Kidney capillary endothelial cell (primary cell): Measurements from ENCODE around the gene ADARB1.

Source experiments
- DNase-seq: peaks from one replicate; pipeline ENCODE4 v3.0.0-alpha.2; 2018; ENCODE audit warnings: low spot score

The ADARB1 gene

GRCh38 chr21:45253633-45254459 lies 179.5 kb downstream of the ADARB1 start:
- DNase-seq = no peak

GRCh38 chr21:45254460-45254930 lies 180.1 kb downstream of the ADARB1 start:
- DNase-seq = no peak

GRCh38 chr21:45255381-45256020 lies 181.1 kb downstream of the ADARB1 start:
- DNase-seq = no peak

- DNase-seq = no peak
Measured at GRCh38 chr21:45256021-45256911, 181.9 kb downstream of the ADARB1 start.

DNA sequence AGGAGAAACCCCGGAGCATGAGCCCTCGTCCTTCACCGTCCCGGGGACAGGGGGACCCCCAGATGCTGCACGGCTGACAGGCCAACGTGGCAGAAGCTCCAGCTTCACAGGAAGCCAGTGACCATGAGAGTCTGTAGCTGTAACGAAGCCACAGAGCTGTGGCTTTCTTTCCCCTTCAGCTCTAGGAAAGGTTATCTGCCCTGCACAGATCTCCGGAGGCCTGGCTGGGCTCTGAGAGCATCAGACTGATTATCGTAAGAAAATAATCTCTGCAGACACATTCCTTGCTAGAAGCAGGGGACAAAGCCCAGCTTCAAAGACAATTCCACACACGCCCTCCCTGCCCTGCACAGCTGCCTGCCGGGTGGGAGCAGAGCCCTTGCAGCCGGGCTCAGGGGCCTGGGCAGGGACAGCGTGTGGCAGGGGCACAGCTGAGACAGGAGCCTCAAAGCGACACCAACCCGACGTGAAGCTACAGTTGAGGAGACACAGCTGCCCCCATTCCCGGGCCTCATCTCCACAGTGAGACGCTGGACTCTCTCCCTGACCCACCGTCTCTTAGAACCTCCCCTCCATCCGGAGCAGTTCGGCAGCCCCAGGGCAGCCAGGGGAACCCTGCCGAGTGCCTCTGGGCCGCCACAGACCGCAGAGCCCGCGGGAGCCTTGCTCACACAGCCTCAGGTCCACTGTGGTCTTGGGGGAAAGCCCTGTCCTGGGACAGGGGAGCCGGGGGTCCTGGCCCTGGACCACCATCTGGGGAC lies 182.7 kb downstream of the ADARB1 start:
- DNase-seq = no peak

GRCh38 chr21:45257673-45258341 lies 183.4 kb downstream of the ADARB1 start:
- DNase-seq = no peak

GRCh38 chr21:45258466-45258865 lies 184.1 kb downstream of the ADARB1 start:
- DNase-seq = no peak

GRCh38 chr21:45259206-45259840 lies 184.9 kb downstream of the ADARB1 start:
- DNase-seq = no peak

- no peak for DNase-seq
Measured at GRCh38 chr21:45260191-45260825, 185.9 kb downstream of the ADARB1 start.

- DNase-seq = no peak
Measured at GRCh38 chr21:45261093-45261492, 186.7 kb downstream of the ADARB1 start.

DNA sequence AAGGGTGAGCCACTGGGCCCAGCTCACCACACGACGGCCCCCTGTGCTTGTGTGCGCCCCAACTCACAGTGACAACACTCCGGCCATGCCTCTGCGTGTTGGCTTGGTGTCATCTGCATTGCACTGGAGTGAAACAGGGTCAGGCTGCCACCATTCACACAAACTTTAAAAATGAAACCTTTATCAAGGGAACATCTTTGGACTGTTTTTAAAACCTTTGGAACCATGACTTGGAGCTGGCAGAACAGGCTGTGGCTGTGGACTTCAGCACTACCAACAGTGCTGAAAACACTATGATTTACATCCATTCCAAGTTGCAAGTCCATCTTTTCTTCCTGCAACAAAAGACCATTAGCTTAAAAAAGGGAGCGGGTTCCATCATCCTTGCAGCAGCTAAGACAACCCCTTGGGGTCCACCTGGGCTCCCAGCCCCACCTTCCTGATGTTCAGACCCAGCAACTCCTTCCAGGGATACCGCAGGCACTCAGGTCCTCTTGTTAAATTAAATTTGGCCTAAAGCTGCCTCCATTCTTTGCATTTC lies 187.7 kb downstream of the ADARB1 start:
- DNase-seq = no peak

- no peak for DNase-seq
Measured at GRCh38 chr21:45262616-45263015, 188.2 kb downstream of the ADARB1 start.

GRCh38 chr21:45263534-45263933 lies 189.2 kb downstream of the ADARB1 start:
- DNase-seq = no peak

GRCh38 chr21:45264146-45264911 lies 189.9 kb downstream of the ADARB1 start:
- DNase-seq = no peak

DNA sequence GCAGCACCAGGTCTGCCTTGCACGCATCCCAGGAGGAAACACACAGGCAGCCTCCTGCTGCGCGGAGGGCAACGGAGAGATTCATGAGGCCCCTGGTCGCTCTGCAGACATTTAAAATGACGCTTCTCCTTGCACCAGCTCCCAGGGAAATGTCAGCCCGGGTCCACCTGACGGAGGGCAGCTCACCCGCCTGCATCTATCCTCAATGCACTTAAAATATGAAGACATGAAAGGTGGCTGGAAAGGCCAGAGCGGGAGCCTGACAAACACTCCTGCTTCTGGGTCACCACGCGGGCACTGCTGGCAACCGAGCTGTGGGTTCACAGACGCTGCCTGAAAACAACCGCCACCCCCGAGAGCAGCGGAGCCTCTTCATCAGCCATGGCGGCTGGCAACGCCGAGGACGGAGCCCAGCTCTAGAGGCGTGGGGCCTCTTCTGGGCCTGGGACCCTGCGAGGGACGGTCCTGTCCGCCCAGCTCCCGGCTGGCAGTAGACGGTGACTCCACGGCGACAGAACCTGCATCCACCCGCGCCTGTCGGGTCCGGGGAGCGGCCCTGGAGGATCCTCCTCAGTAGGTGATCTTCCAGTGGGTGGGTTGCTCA lies 190.6 kb downstream of the ADARB1 start:
- DNase-seq = no peak

DNA sequence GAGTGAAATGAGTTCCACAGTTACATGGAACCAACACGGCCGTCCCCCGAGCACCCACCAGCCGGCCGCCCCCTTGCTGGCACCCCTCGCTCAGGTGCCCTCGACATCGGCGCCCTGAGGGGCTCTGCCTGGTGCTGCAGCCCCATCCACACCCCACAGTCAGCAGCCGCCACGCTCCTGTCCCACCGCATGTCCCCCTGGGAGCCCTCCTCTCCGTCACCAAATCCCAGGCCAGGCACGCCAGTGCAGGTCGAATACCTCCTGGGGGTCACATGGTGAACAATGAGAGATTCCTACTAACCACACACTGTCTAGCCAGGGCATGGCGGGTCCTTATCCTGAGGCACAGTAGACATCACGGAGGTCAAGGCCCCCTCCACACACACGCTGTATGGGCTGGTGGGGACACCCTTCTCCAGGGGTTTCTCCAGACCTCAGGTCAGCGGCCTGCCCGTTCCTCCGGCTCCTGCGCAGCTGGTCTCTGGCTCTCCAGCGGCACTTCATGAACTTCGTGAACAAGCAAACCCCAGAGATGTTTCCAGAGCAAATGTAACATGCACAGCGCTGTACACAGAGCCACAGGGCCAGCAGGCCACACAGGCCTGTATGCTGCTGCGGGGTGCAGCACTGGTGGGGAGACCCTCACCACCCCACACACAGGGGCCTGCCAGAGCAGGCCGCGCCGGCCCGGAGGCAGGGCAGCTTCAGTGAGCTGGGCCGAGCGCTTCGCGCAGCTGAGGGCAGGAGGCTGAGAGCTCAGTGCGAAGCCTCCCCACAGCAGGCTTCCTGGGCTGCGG lies 191.5 kb downstream of the ADARB1 start:
- no peak for DNase-seq

DNA sequence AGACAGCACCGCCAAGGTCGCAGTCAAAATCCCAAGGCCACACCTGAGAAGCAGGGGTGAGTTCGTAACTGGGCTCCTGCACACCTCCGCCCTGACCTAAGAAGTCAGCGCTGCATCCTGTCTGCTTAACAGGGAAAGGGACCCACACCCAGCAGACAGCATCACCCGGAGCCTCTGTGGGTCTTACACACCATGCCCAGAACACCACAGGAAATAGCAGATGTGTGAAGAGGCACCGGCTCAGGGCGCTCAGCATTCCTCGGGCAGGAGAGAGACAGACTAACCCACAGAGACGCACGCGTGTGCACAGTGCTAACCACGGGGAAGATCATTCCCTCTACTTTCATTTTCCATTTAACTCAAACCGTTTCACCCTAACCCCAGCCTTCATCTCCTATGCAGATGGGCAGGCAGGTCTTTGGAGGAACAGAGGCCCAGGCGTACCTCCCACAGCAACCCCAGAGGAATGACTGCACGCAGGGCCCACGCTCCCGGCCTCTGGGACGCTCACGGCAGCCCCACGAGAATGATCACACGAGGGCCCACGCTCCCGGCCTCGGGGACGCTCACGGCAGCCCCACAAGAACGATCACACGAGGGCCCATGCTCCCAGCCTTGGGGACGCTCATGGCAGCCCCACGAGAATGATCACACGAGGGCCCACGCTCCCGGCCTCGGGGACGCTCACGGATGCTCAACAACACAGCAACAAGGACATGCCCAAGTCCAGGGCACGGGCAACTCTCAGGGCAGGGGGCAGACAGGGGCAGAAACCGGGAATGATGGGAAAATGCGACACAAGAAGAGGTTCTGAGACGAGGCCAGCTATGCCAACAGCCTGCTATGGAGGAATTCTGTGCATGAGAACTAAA lies 192.4 kb downstream of the ADARB1 start:
- DNase-seq = no peak
